ENCODE results near the gene RTP5.
"Not testable (repeated sequence)": the region's sequence is repeated elsewhere in the genome, so short reads cannot be mapped to it uniquely, and the experiment has no call there.

RTP5 gene

GRCh38 chr2:241904791-241905710, 35.5 kb downstream of the RTP5 start:
- Histone ChIP-seq H2AFZ (ENCODE audit: low read depth, low read length, severe bottlenecking) (no peak overlapping the region), H3K27me3 (ENCODE audit: low read length) (no peaks in the 10 kb centered on the region), H3K9ac (ENCODE audit: low read length) (no peak overlapping the region), H3K9me3 (ENCODE audit: insufficient read depth, low read length) (no peaks in the 10 kb centered on the region), H4K20me1 (ENCODE audit: low read depth, low read length) (no peaks in the 10 kb centered on the region), H3K4me2 (ENCODE audit: low read depth, low read length, poor library complexity, severe bottlenecking) (no peak overlapping the region), H3K4me3 (ENCODE audit: insufficient read depth, low read length, poor library complexity, severe bottlenecking) (no peak overlapping the region), H3F3A (ENCODE audit: insufficient read depth) (no peaks in the 10 kb centered on the region), H3K9me2 (replicated peaks; ENCODE audit: insufficient read depth, low read length) (no peaks in the 10 kb centered on the region), H3K27ac (ENCODE audit: low read depth, low read length) (no peak overlapping the region), H3K79me2 (ENCODE audit: insufficient read depth, low read length) (no peaks in the 10 kb centered on the region), H3K36me3 (ENCODE audit: low read length) (no peaks in the 10 kb centered on the region)
- TF ChIP-seq EZH2phosphoT487 (conservative IDR thresholded peaks at IDR 0.05; ENCODE audit: low read length) (no peak), CTCF (IDR thresholded peaks at IDR 0.05; ENCODE audit: insufficient read depth, low read length, poor library complexity, severe bottlenecking) (no peak)

GRCh38 chr2:241905716-241906377, 36.3 kb downstream of the RTP5 start:
- H3F3A ChIP-seq (ENCODE audit: insufficient read depth) = no peaks in the 10 kb centered on the region
- TF ChIP-seq CTCF (IDR thresholded peaks at IDR 0.05; ENCODE audit: insufficient read depth, low read length, poor library complexity, severe bottlenecking) = no peak
- no peak for TF ChIP-seq EZH2phosphoT487 (conservative IDR thresholded peaks at IDR 0.05; ENCODE audit: low read length)
- no peak overlapping the region for H3K9ac ChIP-seq (ENCODE audit: low read length)
- no peaks in the 10 kb centered on the region for H3K9me2 ChIP-seq (replicated peaks; ENCODE audit: insufficient read depth, low read length)
- H3K36me3 ChIP-seq (ENCODE audit: low read length) = no peaks in the 10 kb centered on the region
- H3K79me2 ChIP-seq (ENCODE audit: insufficient read depth, low read length) = no peaks in the 10 kb centered on the region
- no peak overlapping the region for H3K4me3 ChIP-seq (ENCODE audit: insufficient read depth, low read length, poor library complexity, severe bottlenecking)
- H4K20me1 ChIP-seq (ENCODE audit: low read depth, low read length) = no peaks in the 10 kb centered on the region
- H3K4me2 ChIP-seq (ENCODE audit: low read depth, low read length, poor library complexity, severe bottlenecking) = no peak overlapping the region
- no peak overlapping the region for H3K27ac ChIP-seq (ENCODE audit: low read depth, low read length)
- no peaks in the 10 kb centered on the region for H3K9me3 ChIP-seq (ENCODE audit: insufficient read depth, low read length)
- no peak overlapping the region for H2AFZ ChIP-seq (ENCODE audit: low read depth, low read length, severe bottlenecking)
- no peaks in the 10 kb centered on the region for H3K27me3 ChIP-seq (ENCODE audit: low read length)

DNA sequence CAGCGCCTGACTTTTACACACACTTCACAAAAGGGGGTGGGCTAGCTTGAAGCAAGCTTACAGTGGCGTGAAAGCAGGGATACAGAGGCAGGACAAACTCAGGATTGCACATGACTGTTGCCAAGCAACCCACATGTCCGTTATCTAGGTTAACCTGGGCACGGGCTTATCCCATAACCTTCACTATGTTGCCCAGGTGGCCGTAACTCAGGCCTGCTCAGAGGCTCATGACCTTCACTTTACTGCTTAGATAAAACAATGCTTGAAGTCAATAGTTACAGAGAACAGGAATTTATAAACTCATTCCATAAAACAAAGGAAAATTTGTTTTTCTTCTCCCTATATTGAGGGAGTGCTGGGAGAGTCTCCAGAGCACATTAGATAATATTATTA, 36.8 kb downstream of the RTP5 start:
- H3K4me3 ChIP-seq (ENCODE audit: insufficient read depth, low read length, poor library complexity, severe bottlenecking); H3K36me3 ChIP-seq (ENCODE audit: low read length); H3K9me2 ChIP-seq (replicated peaks; ENCODE audit: insufficient read depth, low read length); H3K79me2 ChIP-seq (ENCODE audit: insufficient read depth, low read length); H2AFZ ChIP-seq (ENCODE audit: low read depth, low read length, severe bottlenecking); H3K27me3 ChIP-seq (ENCODE audit: low read length); H3K9me3 ChIP-seq (ENCODE audit: insufficient read depth, low read length); H3K4me2 ChIP-seq (ENCODE audit: low read depth, low read length, poor library complexity, severe bottlenecking); H4K20me1 ChIP-seq (ENCODE audit: low read depth, low read length); H3K9ac ChIP-seq (ENCODE audit: low read length); H3K27ac ChIP-seq (ENCODE audit: low read depth, low read length); H3F3A ChIP-seq (ENCODE audit: insufficient read depth): not testable (repeated sequence)
